Activated CD4-positive, alpha-beta T cell treated with anti-CD3 and anti-CD28 coated beads for 4 hours (primary cell): ENCODE measurements around the gene PPFIA2.

Source experiments
- DNase-seq, 2 donors: peaks; one replicate each; pipeline ENCODE4 v3.0.0-alpha.2; 2020

PPFIA2 gene

DNA sequence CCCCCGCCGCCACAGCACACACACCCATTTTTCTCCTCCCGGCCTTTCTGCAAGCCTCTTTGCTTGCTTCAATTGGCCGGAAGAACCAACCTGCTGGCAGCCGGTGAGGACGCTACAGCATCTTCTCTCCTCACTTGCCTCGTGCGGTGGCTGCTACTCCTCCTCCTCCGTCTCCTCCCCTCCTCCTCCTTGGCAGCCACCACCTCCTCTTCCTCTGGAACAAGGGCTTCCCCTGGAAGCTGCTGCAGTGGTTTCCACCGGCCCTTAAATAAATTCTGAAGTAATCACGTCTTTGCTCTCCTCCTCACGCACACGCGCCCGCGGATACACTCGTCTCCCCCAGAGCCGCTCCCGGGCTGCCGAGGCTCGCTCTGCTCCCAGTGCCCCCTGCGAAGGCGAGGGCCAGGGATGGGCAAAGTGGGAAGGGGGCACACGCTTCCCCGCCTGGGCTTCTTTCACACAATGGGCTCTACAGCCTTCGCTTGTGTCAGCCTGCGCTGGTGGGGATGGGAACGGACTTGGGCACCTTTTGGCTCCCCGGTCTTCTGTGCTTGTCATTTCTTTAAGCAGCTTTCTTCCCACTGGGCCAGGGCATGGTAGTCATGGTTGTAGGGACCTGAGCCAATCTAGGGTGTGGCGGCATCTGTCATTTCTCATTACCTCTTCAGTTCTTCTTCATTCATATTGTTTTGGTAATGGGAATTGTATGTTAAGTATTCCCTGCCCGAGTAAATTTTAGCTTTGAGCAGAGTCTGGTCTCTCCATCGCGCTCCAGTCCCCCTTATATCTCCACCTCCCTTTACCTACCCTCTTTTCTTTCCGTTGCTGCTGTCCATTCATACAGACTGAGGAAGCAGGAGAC is at the start of gene PPFIA2:
Gene PPFIA2, minus strand, starts transcription at position 161 of the 862 bp plus-strand sequence.
- no peak for DNase-seq

DNA sequence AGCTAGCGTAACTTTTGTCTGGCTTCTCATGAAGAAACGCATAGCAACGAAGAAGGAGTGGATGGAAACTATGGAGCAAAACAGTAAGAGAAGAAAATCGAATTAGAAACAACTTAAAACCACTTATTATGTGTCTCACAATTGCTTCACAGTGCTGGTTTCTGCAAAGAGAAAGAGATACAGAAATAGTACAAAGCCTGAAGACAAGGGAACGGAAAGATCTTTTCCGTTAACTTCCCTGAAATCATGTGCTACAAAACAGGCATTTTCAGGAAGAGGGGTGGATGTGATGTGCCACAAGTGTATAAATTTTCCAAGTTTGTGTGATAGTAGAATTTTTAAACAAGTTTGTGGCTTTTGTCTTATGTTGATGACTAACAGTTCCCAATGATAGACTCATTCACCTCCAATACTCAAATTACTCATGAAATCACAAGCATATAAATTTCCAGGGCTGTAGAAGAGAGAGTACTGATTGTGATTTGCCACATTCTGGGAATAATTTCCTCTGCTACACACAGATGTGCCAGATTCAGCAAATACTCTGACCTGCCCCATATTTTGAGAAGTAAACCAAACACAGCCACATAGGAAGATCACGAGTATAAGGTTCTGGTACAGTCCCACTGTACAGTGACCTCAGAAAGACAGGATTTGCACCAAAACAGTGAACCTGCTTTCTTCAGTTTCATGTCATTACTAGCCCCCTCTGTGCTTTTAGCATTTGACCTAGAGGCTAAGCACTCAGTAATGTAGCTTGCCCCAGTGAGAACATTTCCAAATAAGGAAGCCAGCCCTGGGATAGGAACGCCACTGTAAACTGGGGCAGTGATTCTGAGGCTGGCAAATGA is 41.4 kb upstream of the PPFIA2 start:
- no peak for DNase-seq

DNA sequence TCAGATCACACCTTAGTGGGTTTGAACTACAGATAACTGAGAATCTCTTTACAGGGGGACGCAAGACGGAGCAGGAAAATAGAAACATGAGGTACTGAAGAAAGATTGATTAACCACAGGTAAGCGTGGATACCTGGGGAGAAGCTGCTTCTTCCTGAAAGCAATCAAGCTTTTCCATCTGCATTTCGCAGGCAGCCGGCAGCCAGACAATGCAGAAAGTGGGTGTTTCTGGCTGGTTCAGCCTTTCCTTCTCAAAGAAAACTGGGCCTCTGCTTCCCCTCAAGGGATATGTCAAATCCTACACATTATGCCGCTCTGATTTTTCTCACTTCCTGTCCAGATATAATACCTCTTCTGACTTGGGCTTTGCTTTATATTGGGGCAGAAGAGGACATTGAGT is 39.1 kb upstream of the PPFIA2 start:
- DNase-seq = no peak

DNA sequence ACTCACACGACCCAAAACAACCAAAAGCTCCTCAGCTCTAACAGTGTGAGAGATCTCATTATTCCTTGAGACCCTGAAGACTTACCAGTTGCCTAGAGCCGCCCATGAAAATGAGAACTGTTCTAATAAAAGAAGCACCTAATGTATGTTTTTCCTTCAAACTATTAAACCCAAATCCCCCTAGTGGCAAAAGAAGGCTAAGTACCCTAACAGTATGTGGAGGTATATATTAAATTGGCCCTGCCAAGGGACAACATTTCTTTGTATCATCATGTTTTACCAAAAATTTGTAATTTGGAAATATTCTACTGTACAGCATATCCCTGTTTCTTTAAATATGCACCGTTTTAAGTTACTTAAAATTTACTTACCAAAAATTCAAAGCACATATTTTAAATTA is 38.0 kb upstream of the PPFIA2 start:
- no peak for DNase-seq

DNA sequence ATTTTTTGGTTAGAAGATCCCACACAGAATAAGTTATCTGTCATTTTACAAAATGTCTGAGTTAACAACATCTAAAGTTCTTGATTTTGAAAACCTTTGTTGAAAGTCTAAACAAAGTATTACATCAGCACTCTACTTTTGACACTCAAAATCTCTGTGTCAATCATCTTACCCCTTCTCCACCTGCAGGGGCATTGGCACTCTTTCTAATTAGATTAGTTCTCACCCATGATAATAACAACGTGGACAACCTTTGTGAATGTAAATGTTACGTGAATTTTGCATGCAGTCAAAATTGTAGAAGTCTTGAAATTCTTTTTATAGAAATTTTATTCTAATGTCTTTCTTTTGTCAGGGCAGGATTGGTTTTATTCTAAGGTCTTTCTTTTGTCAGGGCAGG is 33.5 kb upstream of the PPFIA2 start:
- no peak for DNase-seq

DNA sequence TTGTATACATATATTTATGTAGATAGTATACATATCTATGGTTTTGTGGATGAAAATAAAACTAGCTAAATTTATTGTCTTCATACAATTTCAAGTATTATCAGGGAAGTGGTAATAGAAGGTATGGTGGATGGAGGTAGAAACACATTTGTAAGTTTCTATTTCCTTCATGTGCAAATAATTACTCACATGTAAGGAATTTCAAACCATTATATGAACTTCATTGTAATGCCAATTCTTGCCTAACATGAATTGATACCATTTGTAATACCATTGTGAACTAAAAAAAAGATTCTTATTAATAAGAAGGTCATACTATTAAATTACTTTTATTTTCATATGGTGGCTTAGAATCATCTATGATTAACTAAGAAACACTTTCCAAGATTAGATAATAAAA is 20.1 kb upstream of the PPFIA2 start:
- DNase-seq = no peak

DNA sequence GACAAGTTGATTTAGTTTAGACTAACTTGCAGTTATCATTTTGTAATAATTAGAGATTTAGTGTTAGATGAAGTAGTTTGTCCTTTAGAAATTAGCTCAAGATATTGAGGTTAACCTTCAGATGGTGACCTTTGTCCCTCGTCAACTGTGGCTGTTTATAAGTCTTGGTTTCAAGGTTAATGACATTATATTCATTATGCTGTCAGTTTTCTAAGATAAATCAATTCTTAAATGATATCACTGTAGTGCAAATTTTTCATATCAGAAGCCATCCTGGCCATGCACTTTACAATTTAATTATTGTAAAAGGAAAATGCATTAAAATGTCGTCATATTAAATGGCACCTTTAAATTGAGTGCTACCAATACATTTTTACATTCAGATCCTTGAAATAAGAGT is 19.6 kb upstream of the PPFIA2 start:
- DNase-seq = no peak

DNA sequence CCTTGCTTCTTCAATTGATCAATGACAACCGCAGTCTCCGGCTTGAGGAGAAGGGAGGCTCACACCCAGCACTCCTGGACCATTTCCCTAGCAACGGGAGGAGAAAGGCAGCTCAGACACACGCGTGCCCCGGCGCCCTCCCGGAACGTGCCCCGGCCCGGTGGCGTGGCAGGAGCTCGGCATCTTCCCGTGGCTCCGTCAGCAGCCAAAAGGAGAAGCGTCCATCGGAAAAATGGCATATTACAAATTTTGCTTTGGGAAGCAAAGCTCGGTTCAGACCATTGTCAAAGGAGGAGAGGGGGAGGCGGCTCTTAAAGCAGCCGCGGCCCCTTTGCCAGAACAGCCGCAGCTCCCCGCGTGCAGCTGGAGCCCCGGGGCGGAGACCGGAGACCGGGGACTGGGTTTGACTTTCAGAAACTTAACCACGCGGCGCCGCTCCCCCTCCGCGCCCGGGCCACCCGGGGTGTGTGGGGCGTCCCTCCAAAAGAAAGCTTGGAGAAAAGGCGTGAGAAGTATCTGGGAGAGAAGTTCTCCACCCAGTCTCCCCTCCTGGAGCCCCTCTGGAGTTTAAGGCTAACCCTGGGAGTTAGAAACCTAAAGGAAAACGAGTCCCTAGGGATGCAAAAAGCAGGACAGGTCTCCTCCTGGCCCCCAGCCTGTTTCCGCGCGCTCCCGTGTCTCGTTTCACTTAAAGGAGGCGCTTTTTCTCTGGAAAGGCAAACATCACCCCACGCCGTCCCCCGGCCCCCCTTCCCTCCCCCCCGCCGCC is 545 bp downstream of the PPFIA2 start:
- DNase-seq = peak in 1 of 2 donors; percentile 1

DNA sequence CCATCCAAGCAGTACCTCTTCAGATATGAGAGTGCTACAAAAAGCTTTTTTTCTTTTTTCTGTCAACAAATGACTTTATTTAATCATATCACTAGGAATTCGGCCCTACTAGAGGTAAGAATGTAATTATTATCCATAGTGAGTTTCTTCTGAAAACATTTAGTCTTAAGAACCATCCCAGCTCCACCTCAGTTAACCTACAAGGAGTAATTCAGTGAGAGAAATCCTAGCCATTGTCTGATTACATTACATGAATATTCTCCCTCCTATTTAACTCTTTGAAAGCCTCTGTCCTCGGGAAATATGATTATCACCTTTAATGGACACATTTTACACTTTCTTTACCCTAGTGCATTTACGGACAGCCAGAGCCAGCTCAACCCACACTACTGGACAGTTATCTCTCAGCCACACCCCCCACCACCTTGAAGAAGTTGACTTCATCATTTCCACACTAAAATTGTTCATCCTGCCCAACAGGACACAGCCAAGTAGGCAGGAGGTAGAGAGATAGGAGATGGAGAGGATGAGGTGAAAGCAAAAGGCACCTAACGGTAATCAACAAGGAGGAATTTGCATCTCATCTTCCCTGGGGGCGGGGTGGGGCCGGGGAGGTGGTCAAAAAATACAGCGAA is 1.3 kb downstream of the PPFIA2 start:
- no peak for DNase-seq

DNA sequence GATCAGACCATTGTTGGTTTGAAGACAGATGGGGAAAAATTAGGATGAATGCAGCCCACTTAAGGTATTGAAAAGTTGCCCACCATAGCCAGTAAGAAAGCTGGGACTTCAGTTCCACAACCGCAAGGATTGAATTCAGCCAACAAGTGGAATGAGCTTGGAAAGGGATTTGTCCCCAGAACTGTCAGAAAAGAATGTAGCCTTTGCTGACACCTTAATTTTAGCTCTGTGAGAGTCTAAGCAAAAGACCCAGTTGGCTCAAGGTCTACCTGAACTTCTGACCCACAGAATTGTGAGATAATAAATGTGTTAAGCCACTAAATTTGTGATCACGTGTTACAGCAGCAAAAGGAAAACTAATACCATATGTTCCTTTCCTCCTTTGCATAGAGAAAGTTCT is 29.4 kb downstream of the PPFIA2 start:
- no peak for DNase-seq

DNA sequence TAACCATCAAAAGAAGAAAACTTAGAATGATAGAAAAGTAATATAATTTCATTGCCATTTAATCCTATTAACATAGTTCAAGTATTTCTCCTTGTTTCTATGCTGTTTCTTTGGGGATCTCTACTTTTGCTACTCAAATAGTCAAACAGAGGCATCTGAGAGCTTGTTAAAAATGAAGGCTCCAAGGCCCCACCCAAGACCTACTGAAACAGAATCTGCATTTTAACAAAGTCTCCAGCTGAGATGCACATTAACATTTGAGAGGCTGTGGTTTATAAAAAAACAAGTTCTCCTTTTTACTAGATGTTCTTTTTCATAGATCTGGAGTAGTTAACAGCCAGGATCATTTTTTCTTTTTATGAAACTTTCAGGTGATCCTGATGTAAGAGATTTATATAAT is 31.8 kb downstream of the PPFIA2 start:
- DNase-seq = no peak

DNA sequence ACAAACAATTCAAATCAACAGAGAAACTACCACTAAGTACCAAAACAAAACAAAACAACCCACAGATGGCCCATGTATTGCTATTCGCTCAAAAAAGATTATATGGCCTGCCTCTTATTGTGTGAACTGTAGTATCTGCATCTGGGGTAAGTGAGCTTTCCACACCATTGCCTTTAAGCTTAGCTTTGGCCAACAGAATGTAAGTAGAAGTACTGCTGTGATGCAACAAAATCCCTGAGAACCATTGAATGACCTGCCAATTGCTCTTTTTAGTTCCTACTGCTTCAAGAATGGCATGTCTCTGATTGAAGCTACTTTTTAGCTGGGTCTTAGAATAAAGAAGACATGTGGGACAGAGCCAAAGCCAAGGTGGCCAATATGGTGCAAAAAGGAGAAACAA is 32.5 kb downstream of the PPFIA2 start:
- DNase-seq = no peak

DNA sequence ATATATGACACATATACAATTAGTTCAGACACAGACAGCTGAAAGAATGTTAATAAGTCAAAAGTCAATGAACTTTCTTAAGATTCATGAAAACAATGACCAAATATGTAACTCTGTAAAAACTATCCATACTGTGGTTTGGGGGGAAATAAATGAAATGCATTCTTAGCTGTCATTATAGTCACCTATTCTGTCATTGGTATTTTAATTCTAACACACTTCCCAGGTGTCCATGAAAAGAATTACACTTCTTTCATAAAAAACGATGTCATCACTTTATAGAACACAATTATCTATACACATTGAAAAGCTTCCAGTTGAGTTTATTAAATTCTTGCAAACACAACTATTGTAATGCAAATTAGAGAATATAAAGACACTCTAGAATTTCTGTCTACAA is 35.8 kb downstream of the PPFIA2 start:
- DNase-seq = no peak

DNA sequence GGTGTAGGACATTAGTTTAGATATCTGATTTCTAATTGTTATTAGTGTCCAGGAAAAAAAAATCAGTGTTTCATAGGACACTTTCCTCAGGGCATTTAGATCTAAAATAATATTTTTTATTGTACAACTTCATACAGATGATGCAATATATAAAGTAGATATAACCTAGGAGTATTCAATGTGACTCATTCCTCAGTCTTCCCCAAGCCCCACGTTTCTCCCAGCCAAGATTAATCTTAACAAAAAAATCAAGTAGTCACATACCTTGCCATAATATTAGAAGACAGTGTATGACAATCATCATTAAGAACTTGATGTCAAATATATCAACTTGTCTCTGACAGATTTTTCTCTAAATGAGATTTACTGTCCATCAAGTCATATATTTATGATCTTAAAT is 37.1 kb downstream of the PPFIA2 start:
- DNase-seq = no peak

DNA sequence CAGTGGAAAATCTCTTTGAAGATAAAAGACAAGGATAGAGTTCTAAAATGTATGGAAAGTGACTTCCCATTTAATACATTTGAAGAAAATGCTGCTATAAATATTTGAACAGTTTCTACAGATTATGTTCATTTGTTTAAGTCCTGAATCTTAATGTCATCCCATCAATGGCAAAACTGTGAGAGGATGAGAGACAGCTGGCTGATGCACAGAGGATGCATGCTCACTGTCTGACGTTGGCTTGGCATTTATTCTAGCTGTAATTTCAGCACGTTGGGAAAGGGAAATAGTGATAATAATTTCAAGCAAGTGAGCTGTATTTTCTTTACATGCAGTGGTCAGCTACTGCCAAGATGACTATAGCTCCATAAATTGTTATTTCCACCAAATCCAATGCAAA is 40.5 kb downstream of the PPFIA2 start:
- no peak for DNase-seq

DNA sequence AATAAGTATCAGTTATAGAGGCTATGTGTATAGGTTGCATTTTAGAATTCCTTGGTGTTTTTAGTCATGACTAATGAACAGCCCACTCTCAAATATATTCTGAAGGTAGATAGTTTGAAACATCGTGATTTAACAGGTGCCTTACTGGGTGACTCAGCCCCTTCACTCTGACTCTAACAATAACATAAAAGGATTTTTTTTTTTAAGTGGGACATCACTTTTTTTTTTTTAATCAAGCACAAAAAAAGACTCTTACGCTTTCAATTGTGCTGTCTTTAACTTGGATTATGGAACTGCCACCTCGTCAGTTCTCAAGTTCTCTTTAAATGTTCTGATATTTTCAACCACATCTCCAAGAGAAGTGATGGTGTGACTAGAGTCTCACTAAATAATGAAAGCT is 46.6 kb downstream of the PPFIA2 start:
- no peak for DNase-seq

DNA sequence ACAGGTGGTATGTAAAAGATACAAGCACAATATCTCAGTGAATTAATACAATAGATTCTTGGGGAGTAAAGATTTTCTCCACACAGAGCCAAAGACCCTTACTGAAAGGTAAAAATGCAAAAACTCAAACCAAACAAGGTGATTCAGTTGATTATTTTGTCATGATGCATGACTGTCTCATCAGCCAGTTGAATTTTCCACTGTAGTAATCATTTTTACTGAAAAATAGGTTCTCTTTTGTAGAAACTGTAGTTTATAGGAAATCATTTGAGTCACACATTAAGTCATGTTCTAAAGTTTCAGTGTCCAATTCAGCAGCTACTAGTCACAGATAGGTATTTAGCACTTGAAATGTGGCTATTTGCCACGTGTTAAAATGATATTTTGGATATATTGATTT is 53.6 kb downstream of the PPFIA2 start:
- no peak for DNase-seq

DNA sequence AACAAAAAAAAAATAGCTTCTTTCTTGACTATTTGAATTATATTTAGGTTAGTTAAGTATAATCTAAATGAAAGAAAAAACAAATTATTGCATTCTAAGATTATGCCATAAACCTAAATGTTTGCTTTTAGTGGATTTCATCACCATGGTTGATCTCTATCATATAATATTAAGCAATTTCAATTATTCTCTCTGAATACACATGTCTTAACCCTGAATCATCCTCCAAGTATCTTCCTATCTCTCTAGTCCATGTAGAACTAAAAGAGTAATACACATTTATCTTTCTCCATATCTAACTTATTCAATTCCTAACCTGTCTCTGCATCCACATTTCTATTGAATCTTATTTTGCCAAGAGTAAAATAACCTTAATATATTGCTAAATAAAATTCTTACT is 59.6 kb downstream of the PPFIA2 start:
- DNase-seq = no peak

DNA sequence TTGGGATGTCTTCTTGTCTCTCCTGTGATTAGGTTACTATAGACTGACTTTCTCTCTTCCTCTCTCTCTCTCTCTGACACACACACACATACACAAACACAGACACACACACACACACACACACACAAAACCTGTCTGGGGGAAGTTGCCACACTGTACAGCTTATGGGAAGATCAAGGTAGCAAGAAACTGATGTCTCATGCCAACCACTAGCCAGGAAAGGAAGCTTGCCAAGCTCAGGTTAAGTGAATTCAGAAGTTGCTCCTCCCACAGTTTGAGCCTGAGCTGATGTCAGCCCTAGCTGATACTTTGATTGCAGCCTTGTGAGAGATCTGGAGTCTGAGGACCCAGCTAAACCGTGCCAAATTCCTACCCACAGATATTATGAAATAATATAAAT is 67.1 kb downstream of the PPFIA2 start:
- no peak for DNase-seq

DNA sequence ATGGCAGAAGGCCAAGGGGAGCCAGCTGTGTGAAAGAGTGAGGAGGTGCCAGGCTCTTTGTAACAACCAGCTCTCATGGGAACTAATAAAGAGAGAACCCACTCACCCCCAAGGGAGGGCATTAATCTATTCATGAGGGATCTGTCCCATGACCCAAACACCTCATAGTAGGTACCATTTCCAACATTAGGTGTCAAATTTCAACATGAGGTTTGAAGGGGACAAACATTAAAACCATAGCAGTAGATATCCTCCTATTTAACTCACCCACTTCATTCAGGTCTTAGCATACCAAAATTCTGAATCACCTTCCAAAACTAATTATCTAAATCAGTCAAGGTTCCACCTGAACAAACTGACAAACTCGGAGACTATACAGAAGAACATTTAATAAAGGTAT is 75.3 kb downstream of the PPFIA2 start:
- no peak for DNase-seq

DNA sequence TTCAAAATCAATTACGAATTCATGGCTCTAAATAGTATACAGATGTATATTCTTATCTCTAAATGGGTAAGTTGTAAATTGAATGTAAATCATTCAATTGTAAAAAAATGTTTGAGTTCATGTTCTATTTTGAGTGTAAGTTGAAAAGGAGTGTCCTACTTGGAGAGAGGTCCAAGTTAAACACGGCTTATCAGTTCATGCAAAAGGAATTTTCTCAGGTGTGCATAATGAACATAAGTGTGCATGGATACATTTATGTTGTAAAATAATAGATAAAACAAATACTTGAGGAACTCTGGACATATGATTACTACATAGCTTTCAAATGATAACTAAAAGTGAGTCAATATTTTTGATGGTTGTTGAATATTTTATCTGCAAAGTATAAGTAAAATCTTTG is 79.5 kb downstream of the PPFIA2 start:
- DNase-seq = no peak

DNA sequence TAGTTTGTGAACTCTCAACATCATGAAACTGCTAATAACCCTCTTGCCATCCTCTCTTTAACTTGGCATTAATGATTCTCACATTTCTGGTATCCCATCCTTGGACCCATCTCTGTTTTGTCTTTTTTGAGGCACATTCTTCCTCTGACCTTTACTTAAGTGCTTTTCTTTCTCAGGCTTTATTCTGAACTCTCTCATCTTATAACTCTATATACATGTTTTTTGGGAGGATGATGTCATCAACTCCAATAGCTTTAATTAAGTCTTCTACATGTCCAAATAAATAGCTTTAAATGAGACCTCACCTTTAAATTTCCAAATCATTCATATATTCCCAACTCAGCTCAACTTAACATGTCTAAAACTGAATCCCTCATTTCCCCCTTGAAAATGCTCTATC is 88.4 kb downstream of the PPFIA2 start:
- no peak for DNase-seq

DNA sequence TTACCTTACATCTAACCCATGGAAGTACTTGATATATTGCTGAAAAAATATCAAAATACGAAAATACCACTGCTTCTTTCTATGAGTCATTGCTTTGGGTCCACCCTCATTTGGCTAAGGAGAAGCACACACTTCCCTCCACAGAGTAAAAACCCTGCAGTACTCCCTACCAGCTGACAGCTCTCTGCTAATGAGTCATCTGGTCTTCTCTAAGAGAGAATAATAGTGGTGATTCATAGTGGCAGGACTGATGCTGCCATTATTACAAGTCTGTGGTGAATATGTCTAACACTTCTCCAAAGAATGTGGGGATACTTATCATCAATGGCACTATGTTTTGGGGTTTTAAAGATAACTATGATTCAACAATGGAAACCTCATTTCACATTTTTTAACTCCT is 90.7 kb downstream of the PPFIA2 start:
- no peak for DNase-seq
